Testis (tissue), 2 donors: Measurements from ENCODE around the gene SPAG6.

ENCODE experiments used
- POLR2A ChIP-seq: fragments of 450-650 bp; IDR thresholded peaks from one replicate; pipeline ENCODE4 v1.6.1; 2017; ENCODE audit warnings: antibody characterized with exemption, mild to moderate bottlenecking, moderate library complexity
- TF ChIP-seq, protein P1 (sequence below), 3 experiments: fragments of 450-650 bp in 2 of 3; fragments of 200-600 bp in 1 of 3; sonication (generic) in 1 of 3; IDR thresholded peaks; one replicate each; pipeline ENCODE4 v1.5.1; 2016 to 2019; ENCODE audit warnings: antibody characterized with exemption in 3 of 3, mild to moderate bottlenecking in 2 of 3, moderate library complexity in 1 of 3

DNA sequence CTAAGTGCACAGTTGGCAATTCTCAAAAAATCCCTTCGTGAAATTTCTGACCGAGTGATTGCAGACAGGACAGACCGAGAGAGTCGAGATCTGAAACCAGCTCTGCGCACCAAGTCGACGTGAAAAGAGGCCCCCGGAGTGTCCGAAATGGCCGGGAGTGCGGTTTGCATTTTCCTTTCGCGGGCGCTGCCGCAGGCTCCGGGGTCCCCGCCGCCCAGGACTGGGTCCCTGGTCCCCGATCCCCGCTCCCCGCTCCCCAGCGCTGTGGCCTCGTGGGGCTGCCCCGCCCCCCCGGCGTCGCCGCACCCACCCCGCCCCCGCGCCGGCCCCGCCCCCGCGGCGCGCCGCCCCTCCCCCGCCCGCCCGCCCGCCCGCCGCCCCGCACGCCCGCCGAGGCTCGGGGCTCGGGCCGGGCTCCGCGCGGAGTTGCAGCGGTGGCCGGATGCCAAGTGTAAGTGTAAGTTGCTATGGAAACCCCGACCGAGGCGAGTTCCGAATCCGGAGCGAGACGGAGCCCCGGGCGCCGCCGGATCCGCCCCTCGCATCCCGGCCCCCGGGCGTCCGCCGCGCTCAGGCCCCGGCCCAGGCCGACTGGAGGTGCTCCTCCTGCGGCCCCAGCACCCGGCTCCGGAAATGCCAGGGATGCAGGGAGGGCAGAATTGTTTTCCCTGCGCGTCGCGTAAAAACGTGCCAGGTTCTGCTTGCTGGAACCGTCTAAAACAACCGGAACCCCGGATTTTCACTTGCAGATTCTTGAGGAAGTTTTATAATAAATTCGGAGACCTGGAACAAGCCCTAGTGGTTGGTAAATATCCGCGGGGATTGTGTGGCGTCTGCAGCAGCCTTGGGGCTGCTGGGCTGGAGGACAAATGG lies 19.8 kb upstream of the SPAG6 start:
- TF ChIP-seq, protein P1, sequence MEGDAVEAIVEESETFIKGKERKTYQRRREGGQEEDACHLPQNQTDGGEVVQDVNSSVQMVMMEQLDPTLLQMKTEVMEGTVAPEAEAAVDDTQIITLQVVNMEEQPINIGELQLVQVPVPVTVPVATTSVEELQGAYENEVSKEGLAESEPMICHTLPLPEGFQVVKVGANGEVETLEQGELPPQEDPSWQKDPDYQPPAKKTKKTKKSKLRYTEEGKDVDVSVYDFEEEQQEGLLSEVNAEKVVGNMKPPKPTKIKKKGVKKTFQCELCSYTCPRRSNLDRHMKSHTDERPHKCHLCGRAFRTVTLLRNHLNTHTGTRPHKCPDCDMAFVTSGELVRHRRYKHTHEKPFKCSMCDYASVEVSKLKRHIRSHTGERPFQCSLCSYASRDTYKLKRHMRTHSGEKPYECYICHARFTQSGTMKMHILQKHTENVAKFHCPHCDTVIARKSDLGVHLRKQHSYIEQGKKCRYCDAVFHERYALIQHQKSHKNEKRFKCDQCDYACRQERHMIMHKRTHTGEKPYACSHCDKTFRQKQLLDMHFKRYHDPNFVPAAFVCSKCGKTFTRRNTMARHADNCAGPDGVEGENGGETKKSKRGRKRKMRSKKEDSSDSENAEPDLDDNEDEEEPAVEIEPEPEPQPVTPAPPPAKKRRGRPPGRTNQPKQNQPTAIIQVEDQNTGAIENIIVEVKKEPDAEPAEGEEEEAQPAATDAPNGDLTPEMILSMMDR (IDR thresholded peaks at IDR 0.05): no peak
- no peak for TF ChIP-seq POLR2A
